ENCODE measurements around the gene CD52. TPM values are rescaled to one million over a fixed set of nuclear protein-coding genes. Genes with fewer than 3 reads are reported as not detected.

CD52 gene
- total RNA-seq, 3 donors from 2014 or later, result 8.3 to 12.8 (median 12.3) TPM

DNA sequence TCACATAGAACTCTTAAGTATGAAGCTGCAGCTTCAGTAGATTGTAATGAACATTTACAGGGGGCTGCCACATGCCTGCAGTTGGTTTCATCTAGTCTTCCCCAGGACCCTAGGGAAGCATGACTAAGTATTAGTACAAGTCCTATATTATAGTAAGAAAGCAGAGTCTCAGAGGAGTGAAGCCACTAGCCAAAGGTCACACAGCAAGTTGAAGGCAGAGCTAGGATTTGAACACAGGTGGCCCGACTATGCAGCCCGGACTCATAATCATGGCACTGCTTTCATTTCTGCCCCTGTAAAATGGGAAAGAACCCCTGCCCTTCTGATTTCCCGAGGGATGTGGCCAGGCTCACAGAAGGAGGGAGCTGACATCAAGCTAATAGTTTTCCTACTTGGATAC lies 44.6 kb downstream of the CD52 start:
- Histone ChIP-seq H3K9me3 (no peaks in the 10 kb centered on the region), H3K4me3 (no peak overlapping the region), H3K4me1 (peaks cover 0 to 9% of the 10 kb centered on the region in 2 donors), H3K36me3 (no peaks in the 10 kb centered on the region), H3K27ac (no peak overlapping the region), H3K27me3 (peaks cover 8 to 55% of the 10 kb centered on the region in 2 donors)
- TF ChIP-seq POLR2A (IDR thresholded peaks at IDR 0.05) (no peak), CTCF (IDR thresholded peaks at IDR 0.05) (no peak), POLR2AphosphoS5 (IDR thresholded peaks at IDR 0.05) (no peak)
- intact Hi-C loops (cut with DNase I; ENCODE audit: low total_unique reads), result no loop called here
- no peak for DNase-seq (ENCODE audit: low spot score in 2 of 2)

GRCh38 chr1:26363549-26364448 lies 46.0 kb downstream of the CD52 start:
- no peak for TF ChIP-seq POLR2A (IDR thresholded peaks at IDR 0.05)
- TF ChIP-seq CTCF (IDR thresholded peaks at IDR 0.05), result peak; percentile 39 to 88 (median 71)
- peak; percentile 37 to 84 for DNase-seq (ENCODE audit: low spot score in 2 of 2)
- Histone ChIP-seq H3K9me3 (no peaks in the 10 kb centered on the region), H3K27me3 (peaks cover 8 to 55% of the 10 kb centered on the region in 2 donors), H3K4me3 (no peak overlapping the region), H3K4me1 (peaks cover 0 to 9% of the 10 kb centered on the region in 2 donors), H3K36me3 (no peaks in the 10 kb centered on the region), H3K27ac (no peak overlapping the region)
- intact Hi-C loops (cut with DNase I; ENCODE audit: low total_unique reads), result no loop called here

DNA sequence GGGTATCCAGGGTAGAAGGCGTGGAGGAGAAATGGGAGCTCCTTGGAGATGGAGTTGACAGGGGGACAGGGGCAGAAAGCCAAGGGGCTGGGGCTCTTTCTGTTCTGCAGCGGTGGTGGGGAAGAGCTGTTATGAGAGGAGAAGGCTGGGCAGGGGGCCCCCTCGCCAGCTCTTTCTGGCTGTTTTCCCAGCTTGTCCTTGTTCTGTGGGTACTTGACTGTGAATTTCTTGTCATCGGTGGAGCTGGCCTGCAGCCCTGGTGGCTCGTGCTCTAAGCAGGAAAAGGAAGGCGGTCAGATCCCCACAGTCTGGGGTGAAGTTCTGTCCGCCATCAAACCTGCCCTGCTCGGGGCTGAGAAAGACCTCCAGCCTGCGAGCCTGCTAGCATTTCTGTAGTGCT lies 47.2 kb downstream of the CD52 start:
- peaks cover 0 to 9% of the 10 kb centered on the region in 2 donors for H3K4me1 ChIP-seq
- no peak for TF ChIP-seq POLR2A (IDR thresholded peaks at IDR 0.05)
- intact Hi-C loops (cut with DNase I; ENCODE audit: low total_unique reads), result no loop called here
- no peak overlapping the region for H3K4me3 ChIP-seq
- no peaks in the 10 kb centered on the region for H3K9me3 ChIP-seq
- no peaks in the 10 kb centered on the region for H3K36me3 ChIP-seq
- DNase-seq (ENCODE audit: low spot score in 2 of 2), result no peak
- no peak overlapping the region for H3K27ac ChIP-seq
- peaks cover 7 to 53% of the 10 kb centered on the region in 2 donors for H3K27me3 ChIP-seq

- H3K27ac ChIP-seq, result no peak overlapping the region
- peaks cover 0 to 29% of the 10 kb centered on the region in 2 donors for H3K27me3 ChIP-seq
- DNase-seq (ENCODE audit: low spot score in 2 of 2), result no peak
- TF ChIP-seq POLR2AphosphoS5 (IDR thresholded peaks at IDR 0.05), result no peak
- TF ChIP-seq POLR2A (IDR thresholded peaks at IDR 0.05), result no peak
- TF ChIP-seq CTCF (IDR thresholded peaks at IDR 0.05), result no peak
- intact Hi-C loops (cut with DNase I; ENCODE audit: low total_unique reads), result no loop called here
- no peaks in the 10 kb centered on the region for H3K9me3 ChIP-seq
- H3K4me3 ChIP-seq, result no peak overlapping the region
- H3K36me3 ChIP-seq, result no peaks in the 10 kb centered on the region
- no peaks in the 10 kb centered on the region for H3K4me1 ChIP-seq
Measured at GRCh38 chr1:26367441-26367840, 49.7 kb downstream of the CD52 start.

- Histone ChIP-seq H3K4me3 (no peak overlapping the region), H3K27me3 (peaks cover 0 to 23% of the 10 kb centered on the region in 2 donors), H3K9me3 (no peaks in the 10 kb centered on the region), H3K4me1 (no peaks in the 10 kb centered on the region), H3K36me3 (no peaks in the 10 kb centered on the region), H3K27ac (no peak overlapping the region)
- TF ChIP-seq POLR2A (IDR thresholded peaks at IDR 0.05) (no peak), POLR2AphosphoS5 (IDR thresholded peaks at IDR 0.05) (no peak), CTCF (IDR thresholded peaks at IDR 0.05) (no peak)
- DNase-seq (ENCODE audit: low spot score in 2 of 2), result no peak
- intact Hi-C loops (cut with DNase I; ENCODE audit: low total_unique reads), result no loop called here
Measured at GRCh38 chr1:26368006-26368405, 50.2 kb downstream of the CD52 start.
